NOMO-1 (cell line): ENCODE data around the gene PRPH.
"Not testable (repeated sequence)": the region's sequence is repeated elsewhere in the genome, so short reads cannot be mapped to it uniquely, and the experiment has no call there.

Experiments used
- DNase-seq, 2 experiments: peaks; one replicate each; lab custom pipeline; 2025; ENCODE audit not compliant: unreplicated experiment in 2 of 2; lab: John Stamatoyannopoulos, UW

Gene PRPH

GRCh38 chr12:49297695-49298060, 2.7 kb downstream of the PRPH start:
- DNase-seq = no peak

GRCh38 chr12:49298160-49298559, 3.2 kb downstream of the PRPH start:
- DNase-seq = no peak

- DNase-seq = no peak
Measured at GRCh38 chr12:49301760-49302159, 6.8 kb downstream of the PRPH start.

GRCh38 chr12:49304161-49304560, 9.2 kb downstream of the PRPH start:
- no peak for DNase-seq

- no peak for DNase-seq
Measured at GRCh38 chr12:49305762-49306510, 11.0 kb downstream of the PRPH start.

- no peak for DNase-seq
Measured at GRCh38 chr12:49309386-49309785, 14.4 kb downstream of the PRPH start.

- not testable (repeated sequence) for DNase-seq
Measured at GRCh38 chr12:49310451-49311000, 15.6 kb downstream of the PRPH start.

GRCh38 chr12:49314811-49315210, 19.9 kb downstream of the PRPH start:
- DNase-seq = no peak

GRCh38 chr12:49317118-49317517, 22.2 kb downstream of the PRPH start:
- not testable (repeated sequence) for DNase-seq

GRCh38 chr12:49320411-49321103, 25.6 kb downstream of the PRPH start:
- DNase-seq = not testable (repeated sequence)

- DNase-seq = no peak
Measured at GRCh38 chr12:49322367-49322707, 27.4 kb downstream of the PRPH start.

GRCh38 chr12:49322708-49323523, 28.0 kb downstream of the PRPH start, which contains the start of gene TROAP:
TSS of gene TROAP (plus strand) at chr12:49323255. CDS start at chr12:49323609, 354 bp downstream.
- peak; percentile 98 to 99 for DNase-seq

- no peak for DNase-seq
Measured at GRCh38 chr12:49323524-49324097, 28.7 kb downstream of the PRPH start.

- DNase-seq = no peak
Measured at GRCh38 chr12:49325606-49326005, 30.7 kb downstream of the PRPH start.

GRCh38 chr12:49327368-49327767, 32.4 kb downstream of the PRPH start:
- DNase-seq = no peak

- DNase-seq = no peak
Measured at GRCh38 chr12:49327887-49328286, 32.9 kb downstream of the PRPH start.

- DNase-seq = no peak
Measured at GRCh38 chr12:49328816-49329215, 33.9 kb downstream of the PRPH start.

- DNase-seq = no peak
Measured at GRCh38 chr12:49330032-49330619, 35.2 kb downstream of the PRPH start.

GRCh38 chr12:49330631-49331379, 35.9 kb downstream of the PRPH start:
- DNase-seq = no peak
